Dedifferentiated amniotic fluid mesenchymal stem cell (primary cell): ENCODE data around the gene CNOT11.
"Not testable (repeated sequence)": the region's sequence is repeated elsewhere in the genome, so short reads cannot be mapped to it uniquely, and the experiment has no call there.

ENCODE experiments used
- DNase-seq: peaks from one replicate; pipeline ENCODE4 v3.0.0-alpha.2; 2016; ENCODE audit errors: extremely low spot score

CNOT11 gene

DNA sequence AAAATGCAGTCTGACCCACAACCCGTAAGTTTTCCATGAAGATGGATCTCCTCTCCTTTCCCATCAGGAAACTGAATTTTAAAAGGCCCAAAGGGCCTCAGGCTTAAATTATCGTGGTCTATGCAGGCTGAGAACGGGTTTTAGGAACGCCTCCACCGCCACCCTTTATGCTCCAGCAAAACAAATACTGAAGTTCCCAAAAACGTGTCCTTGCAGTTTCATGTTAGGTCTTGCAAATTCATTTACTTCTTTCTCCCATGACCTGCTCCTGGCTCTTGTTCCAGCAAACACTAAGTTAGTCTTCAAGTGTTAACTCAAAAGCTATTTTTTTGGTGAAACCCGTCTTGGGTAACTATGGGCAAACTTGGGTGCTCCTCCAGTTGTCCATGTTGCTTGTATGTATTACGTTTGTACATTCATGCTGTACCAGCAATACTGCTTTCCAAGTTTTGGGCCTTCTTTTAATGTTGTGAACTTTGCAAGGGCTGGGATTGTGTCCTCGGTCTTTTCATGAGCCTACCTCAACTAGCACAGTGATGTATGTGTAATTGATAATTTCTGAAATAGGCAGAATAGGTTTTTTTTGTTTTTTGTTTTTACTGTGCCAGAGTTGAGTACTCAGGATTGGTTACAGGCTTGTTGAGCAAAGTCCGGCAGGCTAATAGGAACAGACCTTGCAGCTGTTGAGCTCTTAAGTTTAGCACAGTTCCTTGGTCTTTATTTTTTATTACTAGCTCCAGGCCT lies 57.6 kb downstream of the CNOT11 start:
- DNase-seq = no peak

DNA sequence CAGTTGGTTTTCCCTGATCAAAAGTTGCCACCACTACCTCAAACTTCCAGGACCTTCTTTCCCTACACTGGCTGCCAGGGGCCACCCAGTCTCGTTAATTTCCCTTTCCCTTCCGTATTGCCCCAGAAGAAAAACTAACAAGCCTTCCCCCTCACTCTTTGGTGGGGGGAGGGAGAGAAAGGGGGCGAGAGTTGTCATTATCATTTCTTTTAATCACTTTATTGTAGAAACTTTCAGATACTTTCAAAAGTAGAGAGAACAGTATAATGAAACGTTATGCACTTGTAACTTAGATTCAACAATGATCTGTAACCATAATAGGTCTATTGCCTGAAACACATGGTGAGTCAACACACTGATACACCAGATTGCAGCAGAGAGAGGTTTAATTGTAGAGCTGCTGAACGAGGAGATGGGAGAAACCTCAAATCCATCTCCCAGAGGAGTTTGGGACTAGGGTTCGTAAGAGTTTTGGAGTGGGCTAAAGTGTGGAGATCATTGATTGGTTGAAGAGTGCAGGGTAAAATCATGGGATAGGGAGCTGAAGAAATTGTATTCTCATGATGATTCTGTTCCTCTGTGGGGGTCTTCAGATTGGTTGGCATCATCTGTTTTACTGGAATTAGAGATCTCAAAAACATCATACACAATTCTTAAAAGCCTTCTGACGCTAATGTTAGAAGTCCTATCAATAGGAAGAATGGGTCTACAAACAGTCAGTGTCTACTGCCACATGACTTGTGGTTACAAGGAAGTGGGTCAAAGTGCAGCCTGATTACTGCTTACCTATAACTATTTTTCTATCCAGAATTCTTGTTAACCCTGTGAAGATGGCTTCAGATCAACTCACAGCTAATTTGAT lies 58.4 kb downstream of the CNOT11 start:
- DNase-seq = no peak

- DNase-seq = no peak
Measured at GRCh38 chr2:101311696-101312017, 59.0 kb downstream of the CNOT11 start.

DNA sequence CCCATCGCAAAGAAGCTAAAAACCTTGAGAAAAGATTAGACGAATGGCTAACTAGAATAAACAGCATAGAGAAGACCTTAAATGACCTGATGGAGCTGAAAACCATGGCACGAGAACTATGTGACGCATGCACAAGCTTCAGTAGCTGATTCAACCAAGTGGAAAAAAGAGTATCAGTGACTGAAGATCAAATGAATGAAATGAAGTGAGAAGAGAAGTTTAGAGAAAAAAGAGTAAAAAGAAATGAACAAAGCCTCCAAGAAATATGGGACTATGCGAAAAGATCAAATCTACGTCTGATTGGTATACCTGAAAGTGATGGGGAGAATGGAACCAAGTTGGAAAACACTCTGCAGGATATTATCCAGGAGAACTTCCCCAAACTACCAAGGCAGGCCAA lies 63.9 kb downstream of the CNOT11 start:
- DNase-seq = not testable (repeated sequence)
